HepG2 (cell line): ENCODE results near the gene SLAMF8. TPM values are rescaled to one million over a fixed set of nuclear protein-coding genes. Genes with fewer than 3 reads are reported as not detected.

Experiments
- ATAC-seq: fragments of 200-7000 bp; cut with Tn5 transposase; 3 replicates; pipeline ENCODE4 v1.9.1; 2020; ENCODE audit warnings: mild to moderate bottlenecking, moderate library complexity
- BruUV-seq: library from RNA; stranded (reverse); fragments of 400-500 nt; replicated peaks from 2 replicates; lab custom pipeline; 2021; lab: Mats Ljungman, UMichigan
- CTCF ChIA-PET: fragments of 300-600 bp; formaldehyde crosslinking; extraction: SDS; loops from one replicate; lab custom pipeline; 2021; ENCODE audit warnings: low total read pairs, inconsistent platforms, low intra/inter-chr PET ratio; lab: Yijun Ruan, JAX
- POLR2A ChIA-PET: fragments of 350-600 bp; sonication (Branson Sonifier 250); formaldehyde crosslinking; loops from one replicate; lab custom pipeline; 2020; ENCODE audit warnings: antibody characterized with exemption, inconsistent platforms; lab: Yijun Ruan, JAX
- DNase-seq: peaks from one replicate; pipeline ENCODE4 v3.0.0-alpha.2; 2015; ENCODE audit warnings: low spot score
- FAIRE-seq: peaks from 3 replicates; lab custom pipeline; 2011; peaks lifted over from hg19 to GRCh38; lab: Jason Lieb, UNC
- H2AFZ ChIP-seq: one replicate; pipeline ENCODE4 v1.6.1; 2011; ENCODE audit warnings: low read length, inconsistent platforms
- H3K27ac ChIP-seq: fragments of 300-600 bp; 3 replicates; pipeline ENCODE4 v1.8.0; 2011; ENCODE audit warnings: mixed run types, mild to moderate bottlenecking, mixed read lengths, low read length, inconsistent platforms; ENCODE audit not compliant: insufficient read depth; ENCODE audit errors: extremely low read length
- H3K27me3 ChIP-seq, 2 experiments: fragments of 200-600 bp in 1 of 2; 2 replicates in 1 of 2; 3 replicates in 1 of 2; pipeline versions ENCODE4 v1.6.0 to v1.8.0; 2011; ENCODE audit warnings: low read length in 2 of 2, mild to moderate bottlenecking in 2 of 2, moderate library complexity in 2 of 2, inconsistent platforms in 1 of 2; ENCODE audit not compliant: insufficient read depth in 2 of 2, control insufficient read depth in 1 of 2
- H3K36me3 ChIP-seq, 2 experiments: fragments of 200-600 bp in 1 of 2; replicated peaks in 1 of 2; 2 replicates in 1 of 2; 3 replicates in 1 of 2; pipeline versions ENCODE4 v1.5.1 to v1.8.0; 2011; ENCODE audit warnings: low read length in 2 of 2, inconsistent platforms in 1 of 2; ENCODE audit not compliant: insufficient read depth in 2 of 2, control insufficient read depth in 1 of 2
- H3K4me1 ChIP-seq: 2 replicates; pipeline ENCODE4 v1.5.1; 2012; ENCODE audit warnings: low read length, inconsistent platforms; ENCODE audit not compliant: insufficient read depth
- H3K4me2 ChIP-seq: 2 replicates; pipeline ENCODE4 v1.6.0; 2011; ENCODE audit warnings: low read depth, low read length, inconsistent platforms
- H3K4me3 ChIP-seq, 3 experiments: fragments of 200-600 bp in 1 of 3; sonication (generic), shearing (Covaris generic) in 1 of 3; replicated peaks in 1 of 3; 2 replicates each; pipeline ENCODE4 v1.5.1; 2011 to 2016; ENCODE audit warnings: low read length in 3 of 3, inconsistent platforms in 2 of 3, low read depth in 2 of 3, mild to moderate bottlenecking in 2 of 3, control low read depth in 1 of 3, mixed read lengths in 1 of 3; ENCODE audit not compliant: insufficient read depth in 1 of 3
- H3K79me2 ChIP-seq: one replicate; pipeline ENCODE4 v1.6.1; 2011; ENCODE audit warnings: low read length, inconsistent platforms; ENCODE audit not compliant: insufficient read depth
- H3K9ac ChIP-seq: 2 replicates; pipeline ENCODE4 v1.6.0; 2011; ENCODE audit warnings: mild to moderate bottlenecking, low read depth, low read length, inconsistent platforms; ENCODE audit not compliant: insufficient read depth
- H3K9me3 ChIP-seq: 2 replicates; pipeline ENCODE4 v1.5.1; 2012; ENCODE audit warnings: mild to moderate bottlenecking, low read length
- H4K20me1 ChIP-seq: 2 replicates; pipeline ENCODE4 v1.6.0; 2011; ENCODE audit warnings: inconsistent platforms, mild to moderate bottlenecking, low read length, moderate library complexity; ENCODE audit not compliant: insufficient read depth
- ARID4A ChIP-seq: sonication (generic); formaldehyde crosslinking; IDR thresholded peaks from 2 replicates; pipeline ENCODE4 v1.5.0; 2020; ENCODE audit warnings: mild to moderate bottlenecking, missing genetic modification reagents, borderline replicate concordance
- POLR2AphosphoS2 ChIP-seq: IDR thresholded peaks from 2 replicates; pipeline ENCODE4 v1.6.1; 2011; ENCODE audit warnings: low read depth, low read length, improper control_type of control experiment
- PREB ChIP-seq: sonication (generic); formaldehyde crosslinking; IDR thresholded peaks from 2 replicates; pipeline ENCODE4 v1.4.0; 2020; ENCODE audit warnings: missing genetic modification reagents
- SP4 ChIP-seq: sonication (generic); formaldehyde crosslinking; IDR thresholded peaks from 2 replicates; pipeline ENCODE4 v1.8.1; 2023; ENCODE audit warnings: mild to moderate bottlenecking, missing genetic modification reagents
- SPEN ChIP-seq: sonication (generic); formaldehyde crosslinking; IDR thresholded peaks from 2 replicates; pipeline ENCODE4 v1.5.1; 2020; ENCODE audit warnings: low read depth, mild to moderate bottlenecking, missing genetic modification reagents
- TEAD2 ChIP-seq: sonication (generic); formaldehyde crosslinking; IDR thresholded peaks from 2 replicates; pipeline ENCODE4 v1.9.0; 2021; ENCODE audit warnings: missing genetic modification reagents
- TFAP4 ChIP-seq: sonication (generic); IDR thresholded peaks from 2 replicates; pipeline ENCODE4 v1.6.1; 2016; ENCODE audit warnings: low read depth, borderline replicate concordance
- TMF1 ChIP-seq: sonication (generic); formaldehyde crosslinking; IDR thresholded peaks from 2 replicates; pipeline ENCODE4 v1.8.1; 2022; ENCODE audit warnings: low read depth, missing genetic modification reagents
- ZBTB1 ChIP-seq: sonication (generic); formaldehyde crosslinking; IDR thresholded peaks from 2 replicates; pipeline ENCODE4 v1.4.0; 2020; ENCODE audit warnings: missing genetic modification reagents, borderline replicate concordance
- ZFP37 ChIP-seq: sonication (generic); formaldehyde crosslinking; IDR thresholded peaks from 2 replicates; pipeline ENCODE4 v1.4.0; 2020; ENCODE audit warnings: missing genetic modification reagents, borderline replicate concordance
- ZMYM4 ChIP-seq: sonication (generic); formaldehyde crosslinking; IDR thresholded peaks from 2 replicates; pipeline ENCODE4 v1.8.1; 2023; ENCODE audit warnings: mild to moderate bottlenecking, missing genetic modification reagents
- ZNF569 ChIP-seq: sonication (generic); formaldehyde crosslinking; IDR thresholded peaks from 2 replicates; pipeline ENCODE4 v1.5.0; 2020; ENCODE audit warnings: mild to moderate bottlenecking, missing genetic modification reagents, moderate library complexity, borderline replicate concordance
- ZNF850 ChIP-seq: sonication (generic); formaldehyde crosslinking; conservative IDR thresholded peaks from 2 replicates; pipeline ENCODE4 v1.9.0; 2021; ENCODE audit warnings: mild to moderate bottlenecking, missing genetic modification reagents
- whole genome bisulfite sequencing: methylation state at CpG from one replicate; pipeline ENCODE4 v1.1.6; 2017; ENCODE audit warnings: low lambda C conversion rate; 5-methylcytosine and 5-hydroxymethylcytosine counted together
- in situ Hi-C: cut with HindIII; loops from 2 replicates; pipeline ENCODE4 v1.10.0; 2017; ENCODE audit warnings: low pct_unique_long_range_greater_than_20kb; ENCODE audit not compliant: extremely low pct_ligation_motif_present
- intact Hi-C: fragments of 100-400 bp; cut with micrococcal nuclease; formaldehyde crosslinking; loops from one replicate; pipeline ENCODE4 v1.10.0; 2022; ENCODE audit not compliant: unreplicated experiment
- polyA plus RNA-seq, 8 experiments: library from polyadenylated mRNA; depleted of rRNA in 3 of 8; stranded (reverse) in 7 of 8; unstranded in 1 of 8; fragments of >200 nt; fragmentation: Illumina TruSeq in 4 of 8; extraction: Trizol in 4 of 8; gene quantifications; 2 replicates each; pipeline versions ENCODE4 v1.2.1 to v1.2.3, GENCODE V29; 2011 to 2016; ENCODE audit warnings: low read depth in 4 of 8, missing spikeins in 1 of 8, mixed read lengths in 1 of 8; ENCODE audit not compliant: insufficient read depth in 1 of 8
- total RNA-seq, 5 experiments: library from RNA; depleted of rRNA; stranded (reverse); fragments of >200 nt; fragmentation: Illumina TruSeq; extraction: Trizol; gene quantifications; 2 replicates each; pipeline ENCODE4 v1.2.3, GENCODE V29; 2016; ENCODE audit warnings: low read depth in 1 of 5

SLAMF8 gene
- total and polyA plus RNA-seq, 2 of the 13 experiments (the other 11 are each of a cell fraction or from before 2014, with no cell fraction given): not detected

GRCh38 chr1:159861218-159861617 is 34.5 kb downstream of the SLAMF8 start:
- FAIRE-seq: no peak
- no peak for DNase-seq
- in situ Hi-C loops: no loop called here
- BruUV-seq: no TSS peak
- H3K36me3 ChIP-seq: no peaks in the 10 kb centered on the region
- no peaks in the 10 kb centered on the region for H3K79me2 ChIP-seq
- TF ChIP-seq ZFP37 (CRISPR knock-in tag) (no peak), ZNF569 (CRISPR knock-in tag) (no peak), ZNF850 (CRISPR knock-in tag) (no peak), SPEN (CRISPR knock-in tag) (no peak), POLR2AphosphoS2 (no peak), SP4 (CRISPR knock-in tag) (no peak), ZMYM4 (CRISPR knock-in tag) (no peak), ARID4A (CRISPR knock-in tag) (no peak), ZBTB1 (CRISPR knock-in tag) (no peak), PREB (CRISPR knock-in tag) (no peak), TMF1 (CRISPR knock-in tag) (no peak), TFAP4 (no peak), TEAD2 (no peak)
- no peak overlapping the region for H3K4me3 ChIP-seq
- no peak overlapping the region for H3K9ac ChIP-seq
- ChIA-PET POLR2A (no interaction called here), CTCF (no interaction called here)
- no peak overlapping the region for H3K4me2 ChIP-seq
- H2AFZ ChIP-seq: no peak overlapping the region
- no peaks in the 10 kb centered on the region for H3K9me3 ChIP-seq
- H3K4me1 ChIP-seq: no peaks in the 10 kb centered on the region
- intact Hi-C loops: no loop called here
- peaks cover 7 to 29% of the 10 kb centered on the region in 2 experiments; a peak in 3 of 5 replicates for H3K27me3 ChIP-seq
- 0% methylated on average over 4 of the region's 8 CpGs for whole genome bisulfite sequencing
- ATAC-seq: no peak
- H4K20me1 ChIP-seq: no peaks in the 10 kb centered on the region
- no peak overlapping the region for H3K27ac ChIP-seq
